GM18508 (cell line): ENCODE measurements around the gene PRSS8.
"Not testable (repeated sequence)": the region's sequence is repeated elsewhere in the genome, so short reads cannot be mapped to it uniquely, and the experiment has no call there.

Experiments
- ATAC-seq: cut with Tn5 transposase; IDR thresholded peaks from one replicate; pipeline ENCODE4 v1.9.1; 2021; ENCODE audit warnings: moderate number of reproducible peaks; ENCODE audit not compliant: insufficient read depth, unreplicated experiment

Gene PRSS8

GRCh38 chr16:31108035-31108793 is 27.3 kb downstream of the PRSS8 start, which contains the start of gene BCKDK:
BCKDK (plus strand) TSS chr16:31108386; CDS start chr16:31109224, 838 bp downstream.
- peak; percentile 48 for ATAC-seq

- peak; percentile 56 for ATAC-seq
Measured at GRCh38 chr16:31107465-31107867, 28.1 kb downstream of the PRSS8 start.

GRCh38 chr16:31106509-31107464 is 28.7 kb downstream of the PRSS8 start:
- no peak for ATAC-seq

- no peak for ATAC-seq
Measured at GRCh38 chr16:31105677-31106213, 29.8 kb downstream of the PRSS8 start.

- ATAC-seq: not testable (repeated sequence)
Measured at GRCh38 chr16:31100876-31101641, 34.5 kb downstream of the PRSS8 start.

GRCh38 chr16:31099860-31100638 is 35.5 kb downstream of the PRSS8 start:
- ATAC-seq: no peak

GRCh38 chr16:31094424-31095120 is 41.0 kb downstream of the PRSS8 start, which contains the start of gene VKORC1:
VKORC1 (minus strand) TSS chr16:31094797; CDS start chr16:31094729, 68 bp downstream.
- peak; percentile 63 for ATAC-seq

- peak; percentile 5 for ATAC-seq
Measured at GRCh38 chr16:31094088-31094423, 41.5 kb downstream of the PRSS8 start.

GRCh38 chr16:31093132-31093703 is 42.3 kb downstream of the PRSS8 start:
- ATAC-seq: no peak

- no peak for ATAC-seq
Measured at GRCh38 chr16:31092330-31092729, 43.2 kb downstream of the PRSS8 start.

GRCh38 chr16:31090540-31090939 is 45.0 kb downstream of the PRSS8 start:
- ATAC-seq: no peak

- no peak for ATAC-seq
Measured at GRCh38 chr16:31089199-31089598, 46.3 kb downstream of the PRSS8 start.

- ATAC-seq: no peak
Measured at GRCh38 chr16:31088459-31089183, 46.9 kb downstream of the PRSS8 start, which contains the start of gene PRSS53. PRSS53 (minus strand) TSS chr16:31088943; CDS start chr16:31088809, 134 bp downstream.

- ATAC-seq: no peak
Measured at GRCh38 chr16:31087971-31088370, 47.6 kb downstream of the PRSS8 start.

GRCh38 chr16:31087481-31087880 is 48.0 kb downstream of the PRSS8 start:
- ATAC-seq: no peak

GRCh38 chr16:31086629-31086906 is 49.0 kb downstream of the PRSS8 start:
- no peak for ATAC-seq

GRCh38 chr16:31085873-31086628 is 49.5 kb downstream of the PRSS8 start:
- ATAC-seq: no peak
